NOMO-1 (cell line): ENCODE measurements around the gene CCDC7.
"Not testable (repeated sequence)": the region's sequence is repeated elsewhere in the genome, so short reads cannot be mapped to it uniquely, and the experiment has no call there.

Experiments used
- DNase-seq, 2 experiments: peaks; one replicate each; lab custom pipeline; 2025; ENCODE audit not compliant: unreplicated experiment in 2 of 2; lab: John Stamatoyannopoulos, UW

The CCDC7 gene

GRCh38 chr10:32446536-32447406 lies 831 bp downstream of the CCDC7 start:
- DNase-seq = peak; percentile 18 to 32

GRCh38 chr10:32454148-32454547 lies 8.2 kb downstream of the CCDC7 start:
- no peak for DNase-seq

GRCh38 chr10:32459051-32459698 lies 13.2 kb downstream of the CCDC7 start:
- DNase-seq = no peak

DNA sequence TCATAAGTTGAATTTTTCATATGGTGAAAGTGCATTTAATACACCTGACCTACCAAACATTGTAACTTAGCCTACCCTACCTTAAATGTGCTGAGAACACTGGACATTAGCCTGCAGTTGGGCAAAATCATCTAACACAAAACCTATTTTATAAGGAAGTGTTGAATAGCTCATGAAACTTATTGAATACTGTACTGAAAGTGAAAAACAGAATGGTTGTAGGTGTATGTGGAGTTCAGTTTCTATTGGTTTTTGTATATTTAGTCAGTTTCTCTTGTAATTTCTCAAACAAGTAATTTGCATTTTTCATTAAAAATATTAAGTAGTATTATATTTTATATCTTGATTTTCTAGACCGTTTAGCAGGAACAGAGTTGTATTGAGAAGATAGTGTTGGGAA lies 15.3 kb downstream of the CCDC7 start:
- DNase-seq = no peak

DNA sequence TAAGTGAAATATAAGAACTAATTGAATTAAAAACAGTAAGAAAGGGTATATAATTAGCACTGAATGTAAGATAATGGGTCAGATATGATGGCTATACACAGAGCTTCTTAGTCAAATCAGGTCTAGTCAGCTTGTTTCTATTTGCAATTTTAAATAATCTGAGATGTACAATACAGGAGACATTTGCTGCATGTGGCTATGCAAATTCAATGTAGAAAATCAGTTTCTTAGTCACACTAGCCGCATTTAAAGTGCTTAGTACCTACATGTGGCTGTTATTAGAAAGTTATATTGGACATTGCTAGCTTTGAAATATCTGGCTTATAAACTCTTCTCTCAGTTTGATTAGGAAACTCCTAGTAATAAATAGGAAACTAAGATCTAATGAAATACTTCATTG lies 25.3 kb downstream of the CCDC7 start:
- no peak for DNase-seq

- no peak for DNase-seq
Observed at GRCh38 chr10:32477499-32477898, 31.6 kb downstream of the CCDC7 start.

DNA sequence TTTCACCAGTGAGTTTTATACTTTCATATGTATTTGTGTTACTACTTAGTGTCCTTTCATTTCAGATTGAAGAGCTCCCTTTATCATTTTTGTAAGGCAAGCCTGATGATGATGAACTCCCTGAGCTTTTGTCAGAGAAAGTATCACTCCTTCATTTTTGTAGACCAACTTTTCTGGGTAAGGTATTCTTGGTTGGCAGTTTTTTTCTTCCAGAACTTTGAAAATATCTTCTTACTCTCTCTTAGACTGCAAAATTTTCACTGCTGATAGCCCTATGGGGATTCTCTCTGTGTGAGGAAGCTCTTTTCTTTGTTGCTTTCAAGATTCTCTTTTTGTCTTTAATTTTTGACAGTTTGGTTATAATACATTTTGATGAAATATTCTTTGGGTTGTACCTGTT lies 35.7 kb downstream of the CCDC7 start:
- DNase-seq = no peak

DNA sequence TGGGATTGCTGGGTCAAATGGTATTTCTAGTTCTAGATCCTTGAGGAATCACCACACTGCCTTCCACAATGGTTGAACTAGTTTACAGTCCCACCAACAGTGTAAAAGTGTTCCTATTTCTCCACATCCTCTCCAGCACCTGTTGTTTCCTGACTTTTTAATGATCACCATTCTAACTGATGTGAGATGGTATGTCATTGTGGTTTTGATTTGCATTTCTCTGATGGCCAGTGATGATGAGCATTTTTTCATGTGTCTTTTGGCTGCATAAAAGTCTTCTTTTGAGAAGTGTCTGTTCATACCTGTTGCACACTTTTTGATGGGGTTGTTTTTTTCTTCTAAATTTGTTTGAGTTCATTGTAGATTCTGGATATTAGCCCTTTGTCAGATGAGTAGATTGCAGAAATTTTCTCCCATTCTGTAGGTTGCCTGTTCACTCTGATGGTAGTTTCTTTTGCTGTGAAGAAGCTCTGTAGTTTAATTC lies 37.1 kb downstream of the CCDC7 start:
- DNase-seq = not testable (repeated sequence)

DNA sequence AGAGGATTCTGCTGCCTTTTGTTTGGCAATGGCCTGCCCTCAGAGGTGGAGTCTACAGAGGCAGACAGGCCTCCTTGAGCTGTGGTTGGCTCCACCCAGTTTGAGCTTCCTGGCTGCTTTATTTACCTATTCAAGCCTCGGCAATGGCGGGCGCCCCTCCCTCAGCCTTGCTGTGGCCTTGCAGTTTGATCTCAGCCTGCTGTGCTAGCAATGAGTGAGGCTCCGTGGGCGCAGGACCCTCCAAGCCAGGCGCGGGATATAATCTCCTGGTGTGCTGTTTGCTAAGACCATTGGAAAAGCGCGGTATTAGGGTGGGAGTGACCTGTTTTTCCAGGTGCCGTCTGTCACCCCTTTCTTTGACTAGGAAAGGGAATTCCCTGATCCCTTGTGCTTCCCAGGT lies 42.1 kb downstream of the CCDC7 start:
- not testable (repeated sequence) for DNase-seq

- no peak for DNase-seq
Observed at GRCh38 chr10:32489158-32489557, 43.2 kb downstream of the CCDC7 start.

DNA sequence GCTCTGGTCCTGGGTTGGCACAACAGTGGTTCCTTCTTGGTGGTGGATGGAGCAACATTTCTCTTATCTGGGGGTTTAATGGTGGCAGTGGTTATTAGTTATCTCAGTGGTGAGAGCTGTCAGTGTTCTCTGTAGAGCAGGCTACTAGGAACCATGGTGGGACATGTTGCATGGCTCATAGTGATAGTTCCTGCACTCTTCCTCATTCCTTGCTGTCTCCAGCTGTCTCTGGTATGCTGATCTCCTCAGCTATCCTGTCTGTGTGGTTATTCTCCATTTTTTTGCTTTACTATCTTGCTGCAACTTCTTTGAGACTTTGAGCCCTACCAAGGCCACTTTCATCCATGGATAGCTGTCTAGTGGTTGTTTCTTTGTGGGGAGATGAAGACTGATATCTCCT lies 44.0 kb downstream of the CCDC7 start:
- DNase-seq = no peak

DNA sequence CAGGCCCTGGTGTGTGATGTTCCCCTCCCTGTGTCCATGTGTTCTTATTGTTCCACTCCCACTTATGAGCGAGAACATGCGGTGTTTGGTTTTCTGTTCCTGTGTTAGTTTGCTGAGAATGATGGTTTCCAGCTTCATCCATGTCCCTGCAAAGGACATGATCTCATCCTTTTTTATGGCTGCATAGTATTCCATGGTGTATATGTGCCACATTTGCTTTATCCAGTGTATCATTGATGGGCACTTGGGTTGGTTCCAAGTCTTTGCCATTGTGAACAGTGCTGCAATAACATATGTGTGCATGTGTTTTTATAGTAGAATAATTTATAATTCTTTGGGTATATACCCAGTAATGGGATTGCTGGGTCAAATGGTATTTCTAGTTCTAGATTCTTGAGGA lies 48.6 kb downstream of the CCDC7 start:
- DNase-seq = not testable (repeated sequence)

DNA sequence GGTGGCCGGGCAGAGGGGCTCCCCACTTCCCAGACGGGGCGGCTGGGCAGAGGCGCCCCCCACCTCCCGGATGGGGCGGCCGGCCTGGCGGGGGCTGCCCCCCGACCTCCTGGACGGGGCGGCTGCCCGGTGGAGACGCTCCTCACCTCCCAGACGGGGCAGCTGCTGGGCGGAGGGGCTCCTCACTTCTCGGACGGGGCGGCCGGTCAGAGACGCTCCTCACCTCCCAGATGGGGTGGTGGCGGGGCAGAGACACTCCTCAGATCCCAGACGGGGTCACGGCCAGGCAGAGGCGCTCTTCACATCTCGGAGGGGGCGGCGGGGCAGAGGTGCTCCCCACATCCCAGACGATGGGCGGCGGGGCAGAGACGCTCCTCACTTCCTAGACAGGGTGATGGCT lies 54.2 kb downstream of the CCDC7 start:
- not testable (repeated sequence) for DNase-seq

- DNase-seq = no peak
Observed at GRCh38 chr10:32501906-32502305, 56.0 kb downstream of the CCDC7 start.

DNA sequence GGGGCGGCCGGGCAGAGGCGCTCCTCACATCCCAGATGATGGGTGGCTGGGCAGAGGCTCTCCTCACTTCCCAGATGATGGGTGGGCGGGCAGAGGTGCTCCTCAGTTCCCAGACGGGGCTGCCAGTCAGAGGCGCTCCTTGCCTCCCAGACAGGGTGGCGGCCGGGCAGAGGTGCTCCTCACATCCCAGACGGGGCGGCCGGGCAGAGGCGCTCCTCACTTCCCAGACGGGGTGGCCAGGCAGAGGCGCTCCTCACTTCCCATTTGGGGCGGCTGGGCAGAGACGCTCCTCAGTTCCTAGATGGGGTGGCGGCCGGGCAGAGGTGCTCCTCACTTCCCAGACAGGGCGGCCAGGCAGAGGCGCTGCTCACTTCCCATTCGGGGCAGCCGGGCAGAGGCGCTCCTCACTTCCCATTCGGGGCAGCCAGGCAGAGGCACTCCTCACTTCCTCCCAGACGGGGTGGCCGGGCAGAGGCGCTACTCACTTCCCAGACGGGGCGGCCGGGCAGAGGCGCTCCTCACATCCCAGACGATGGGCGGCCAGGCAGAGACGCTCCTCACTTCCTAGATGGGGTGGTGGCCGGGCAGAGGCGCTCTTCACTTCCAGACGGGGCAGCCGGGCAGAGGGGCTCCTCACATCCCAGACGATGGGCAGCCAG lies 60.0 kb downstream of the CCDC7 start:
- DNase-seq = not testable (repeated sequence)

DNA sequence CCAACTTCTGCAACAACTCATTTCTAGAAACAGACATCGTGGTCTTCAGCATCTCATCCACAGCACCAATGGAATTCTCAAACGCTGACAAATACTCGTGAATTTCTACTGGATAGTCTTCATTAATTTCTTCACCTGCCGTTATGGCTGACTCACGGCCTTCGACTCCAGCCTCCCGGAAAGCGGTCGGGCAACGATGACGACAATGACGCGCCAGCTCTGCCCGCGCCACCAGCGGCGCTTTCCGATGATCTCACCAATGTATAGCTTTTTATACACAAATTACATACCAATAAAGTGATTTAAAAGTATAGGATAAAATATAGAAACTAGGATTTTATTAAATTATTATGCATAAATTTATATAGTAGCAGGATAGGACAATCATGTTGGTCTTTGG lies 65.7 kb downstream of the CCDC7 start:
- DNase-seq = no peak

GRCh38 chr10:32516567-32517495 lies 70.9 kb downstream of the CCDC7 start:
- no peak for DNase-seq

- no peak for DNase-seq
Observed at GRCh38 chr10:32530231-32530630, 84.3 kb downstream of the CCDC7 start.

DNA sequence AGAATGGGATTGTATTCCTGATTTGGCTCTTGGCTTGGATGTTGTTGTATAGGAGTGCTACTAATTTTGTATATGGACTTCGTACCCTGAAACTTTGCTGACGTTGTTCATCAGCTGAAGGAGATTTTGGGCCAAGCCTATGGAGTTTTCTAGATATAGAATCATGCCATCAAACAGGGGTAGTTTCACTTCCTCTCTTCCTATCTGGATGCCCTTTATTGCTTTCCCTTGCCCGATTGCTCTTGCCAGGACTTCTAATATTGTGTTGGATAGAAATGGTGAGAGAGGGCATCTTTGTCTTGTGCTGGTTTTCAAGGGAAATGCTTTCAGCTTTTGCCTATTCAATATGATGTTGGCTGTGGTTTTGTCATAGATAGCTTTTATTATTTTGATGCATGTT lies 92.3 kb downstream of the CCDC7 start:
- peak in 1 of 2 experiments; percentile 38 for DNase-seq

DNA sequence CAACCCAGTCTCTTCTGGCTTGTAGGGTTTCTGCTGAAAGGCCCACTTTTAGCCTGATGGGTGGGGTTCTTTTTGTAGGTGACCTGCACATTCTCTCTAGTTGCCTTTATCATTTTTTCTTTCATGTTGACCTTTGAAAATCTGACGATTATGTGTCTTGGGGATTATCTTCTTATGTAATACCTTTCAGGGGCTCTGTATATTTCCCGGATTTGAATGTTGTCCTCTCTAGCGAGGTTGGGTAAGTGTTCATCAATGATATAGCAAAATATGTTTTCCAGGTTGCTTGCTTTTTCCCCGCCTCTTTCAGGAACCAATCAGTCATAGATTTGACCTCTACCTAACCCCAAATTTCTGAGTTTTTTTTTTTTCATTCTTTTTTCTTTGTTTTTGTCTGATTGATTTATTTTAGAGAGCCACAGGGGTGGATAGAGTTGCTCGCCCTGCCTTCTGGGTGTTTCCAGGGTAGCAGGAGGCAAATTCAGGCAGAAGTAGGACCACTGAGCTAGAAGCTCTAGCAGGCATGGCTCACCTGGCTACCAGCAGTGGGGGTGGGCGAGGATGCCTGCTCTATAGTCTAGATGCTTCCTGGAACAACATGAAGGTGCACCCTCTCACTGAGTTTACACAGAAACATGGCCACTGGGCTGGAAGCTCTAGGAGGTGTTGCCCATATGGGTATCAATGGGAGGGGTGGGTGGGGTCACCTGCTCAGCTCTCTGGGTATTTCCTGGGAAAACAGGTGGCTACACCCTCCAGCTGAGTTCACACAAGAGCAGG lies 94.9 kb downstream of the CCDC7 start:
- DNase-seq = no peak
